HG03460 (cell line): Measurements from ENCODE around the gene C19orf12.

Experiments
- ATAC-seq: cut with Tn5 transposase; IDR thresholded peaks from one replicate; pipeline ENCODE4 v1.9.1; 2021; ENCODE audit not compliant: unreplicated experiment

The C19orf12 gene

GRCh38 chr19:29665215-29665825 is 49.7 kb downstream of the C19orf12 start, which contains the start of gene PLEKHF1:
Gene PLEKHF1, plus strand, starts transcription at chr19:29665461. Its CDS starts 8,379 bp downstream, at chr19:29673840.
- peak; percentile 82 for ATAC-seq

GRCh38 chr19:29664753-29665214 is 50.3 kb downstream of the C19orf12 start:
- ATAC-seq: no peak

- no peak for ATAC-seq
These were observed 51.0 kb downstream of the C19orf12 start for GRCh38 chr19:29663861-29664752.

GRCh38 chr19:29662604-29663404 is 52.3 kb downstream of the C19orf12 start:
- no peak for ATAC-seq

GRCh38 chr19:29662278-29662603 is 52.8 kb downstream of the C19orf12 start:
- ATAC-seq: no peak

- ATAC-seq: no peak
These were observed 54.2 kb downstream of the C19orf12 start for GRCh38 chr19:29660835-29661234.

GRCh38 chr19:29658221-29658991 is 56.7 kb downstream of the C19orf12 start:
- no peak for ATAC-seq

- no peak for ATAC-seq
These were observed 59.3 kb downstream of the C19orf12 start for GRCh38 chr19:29655648-29656335.

GRCh38 chr19:29653398-29653797 is 61.7 kb downstream of the C19orf12 start:
- no peak for ATAC-seq

- no peak for ATAC-seq
These were observed 63.3 kb downstream of the C19orf12 start for GRCh38 chr19:29651622-29652394.

GRCh38 chr19:29650772-29651387 is 64.2 kb downstream of the C19orf12 start:
- ATAC-seq: no peak
